Measurements from ENCODE around the gene RNPS1. TPM values are rescaled to one million over a fixed set of nuclear protein-coding genes. Genes with fewer than 3 reads are reported as not detected.

The RNPS1 gene
- total and polyA plus RNA-seq, 7 experiments from 2014 or later = 136 to 293 (median 220) TPM

DNA sequence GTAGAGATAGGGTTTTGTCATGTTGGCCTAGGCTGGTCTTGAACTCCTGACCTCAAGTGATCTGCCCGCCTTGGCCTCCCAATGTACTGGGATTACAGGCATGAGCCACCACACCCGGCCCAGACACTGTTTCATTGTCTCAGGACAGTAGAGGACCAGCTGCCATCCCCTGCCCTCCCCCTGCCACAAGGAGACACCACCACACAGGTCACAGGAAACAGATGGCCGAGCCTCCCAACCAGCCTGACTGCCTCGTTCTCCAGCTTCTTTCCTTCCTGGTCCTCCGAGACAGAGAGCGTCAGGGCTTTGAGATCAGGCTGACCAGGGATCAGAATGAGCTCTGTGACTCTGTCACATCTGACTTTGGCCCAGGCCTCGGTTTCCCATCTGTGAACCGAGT lies 20.8 kb upstream of the RNPS1 start:
- Histone ChIP-seq H3K27me3 (ENCODE audit: control insufficient read depth in 2 of 2, insufficient read depth in 2 of 2, low read length in 2 of 2) (no peaks in the 10 kb centered on the region), H3K4me3 (ENCODE audit: low read length) (no peak overlapping the region), H3K9me3 (ENCODE audit: control insufficient read depth in 2 of 3, low read length in 3 of 3) (no peaks in the 10 kb centered on the region), H3K27ac (ENCODE audit: low read depth, low read length) (no peak overlapping the region), H3K4me1 (ENCODE audit: control insufficient read depth in 2 of 2, insufficient read depth in 2 of 2, low read length in 2 of 2) (no peaks in the 10 kb centered on the region), H3K36me3 (ENCODE audit: control insufficient read depth in 2 of 3, insufficient read depth in 3 of 3, low read length in 3 of 3) (peaks cover 0 to 7% (median 0%) of the 10 kb centered on the region in 3 experiments)
- Mint-ChIP-seq H3K4me3 (no peak overlapping the region), H3K36me3 (peaks cover 0 to 13% (median 1%) of the 10 kb centered on the region in 5 donors), H3K4me1 (peaks cover 0 to under 1% (median 0%) of the 10 kb centered on the region in 7 donors), H3K27me3 (no peaks in the 10 kb centered on the region), H3K9me3 (no peaks in the 10 kb centered on the region), H3K27ac (no peak overlapping the region)
- ATAC-seq = no peak
- POLR2A ChIA-PET = no interaction called here
- CTCF ChIA-PET = interaction anchor here (0.5 kb wide), 1 partner anchor 168 kb away, joined by 3 read pairs; no protein-coding TSS in a partner anchor
- intact Hi-C loops (cut with micrococcal nuclease) = no loop called here
- DNase-seq = no peak

DNA sequence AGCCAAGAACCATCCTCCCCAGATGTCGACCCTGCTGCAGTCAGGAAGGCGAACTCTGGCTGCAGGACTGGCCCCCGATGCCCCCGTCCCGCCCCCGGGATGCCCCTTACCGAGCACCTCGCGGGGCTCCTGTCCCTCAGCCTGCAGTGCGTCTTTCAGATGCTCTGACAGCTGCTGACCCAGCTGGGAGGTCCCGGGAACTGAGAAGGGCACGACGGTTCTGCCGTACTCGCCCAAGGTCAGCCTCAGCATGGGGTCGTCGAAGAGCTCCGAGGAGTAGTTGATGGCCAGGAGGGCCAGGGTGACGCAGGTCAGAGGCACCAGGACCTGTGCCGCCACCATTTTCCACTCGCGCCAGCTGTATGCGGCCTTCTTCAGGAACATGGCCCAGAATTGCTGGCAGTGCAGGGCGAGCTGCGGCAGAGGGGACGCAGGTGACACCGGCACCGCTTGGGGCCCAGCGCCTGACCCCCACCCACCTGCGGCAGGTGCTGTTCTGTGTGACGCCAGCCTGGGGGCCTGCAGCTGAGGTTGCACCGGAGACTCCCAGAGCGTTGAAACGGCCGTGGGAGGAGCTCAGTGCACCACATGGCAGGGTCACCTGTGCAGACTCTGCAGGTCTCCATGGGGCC lies 20.1 kb upstream of the RNPS1 start:
- ATAC-seq (no peak), DNase-seq (no peak)
- Mint-ChIP-seq H3K9me3 (no peaks in the 10 kb centered on the region), H3K27me3 (no peaks in the 10 kb centered on the region), H3K4me1 (peaks cover 0 to 4% (median 0%) of the 10 kb centered on the region in 7 donors), H3K4me3 (no peak overlapping the region), H3K36me3 (peaks cover 0 to 15% (median 4%) of the 10 kb centered on the region in 5 donors), H3K27ac (no peak overlapping the region)
- no peaks in the 10 kb centered on the region for H3K27me3 ChIP-seq (ENCODE audit: control insufficient read depth in 2 of 2, insufficient read depth in 2 of 2, low read length in 2 of 2)
- peaks cover 0 to 7% (median 0%) of the 10 kb centered on the region in 3 experiments for H3K36me3 ChIP-seq (ENCODE audit: control insufficient read depth in 2 of 3, insufficient read depth in 3 of 3, low read length in 3 of 3)
- no peak overlapping the region for H3K27ac ChIP-seq (ENCODE audit: low read depth, low read length)
- ChIA-PET POLR2A (no interaction called here), CTCF (no interaction called here)
- no peaks in the 10 kb centered on the region for H3K9me3 ChIP-seq (ENCODE audit: control insufficient read depth in 2 of 3, low read length in 3 of 3)
- H3K4me1 ChIP-seq (ENCODE audit: control insufficient read depth in 2 of 2, insufficient read depth in 2 of 2, low read length in 2 of 2) = no peaks in the 10 kb centered on the region
- no peak overlapping the region for H3K4me3 ChIP-seq (ENCODE audit: low read length)
- intact Hi-C loops (cut with micrococcal nuclease) = no loop called here

DNA sequence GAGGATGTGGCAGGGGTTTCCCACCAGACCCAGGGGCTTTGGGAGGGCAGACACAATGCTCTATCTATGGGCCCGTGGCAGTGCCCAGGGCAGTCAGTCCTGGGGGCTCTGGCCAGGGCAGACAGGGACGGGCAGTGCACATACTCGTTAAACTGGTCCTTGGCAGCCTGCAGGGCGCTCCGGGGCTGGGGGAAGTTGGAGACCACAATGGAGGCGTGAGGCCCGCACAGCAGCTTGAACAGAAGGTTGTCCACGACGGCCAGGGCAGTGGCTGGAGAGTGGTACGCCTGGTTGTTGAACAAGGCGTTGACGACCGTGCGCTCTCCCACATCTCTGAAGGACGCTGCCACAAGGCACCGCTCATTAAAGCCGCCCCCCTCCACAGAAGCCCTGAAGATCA lies 18.6 kb upstream of the RNPS1 start:
- ChIA-PET CTCF (no interaction called here), POLR2A (no interaction called here)
- Mint-ChIP-seq H3K36me3 (peaks cover 0 to 15% (median 4%) of the 10 kb centered on the region in 5 donors), H3K9me3 (no peaks in the 10 kb centered on the region), H3K27ac (no peak overlapping the region), H3K4me3 (no peak overlapping the region), H3K27me3 (no peaks in the 10 kb centered on the region), H3K4me1 (peaks cover 0 to 4% (median 0%) of the 10 kb centered on the region in 7 donors)
- no peaks in the 10 kb centered on the region for H3K27me3 ChIP-seq (ENCODE audit: control insufficient read depth in 2 of 2, insufficient read depth in 2 of 2, low read length in 2 of 2)
- H3K27ac ChIP-seq (ENCODE audit: low read depth, low read length) = no peak overlapping the region
- H3K9me3 ChIP-seq (ENCODE audit: control insufficient read depth in 2 of 3, low read length in 3 of 3) = no peaks in the 10 kb centered on the region
- no peak overlapping the region for H3K4me3 ChIP-seq (ENCODE audit: low read length)
- no peak for ATAC-seq
- no peak for DNase-seq
- no peaks in the 10 kb centered on the region for H3K4me1 ChIP-seq (ENCODE audit: control insufficient read depth in 2 of 2, insufficient read depth in 2 of 2, low read length in 2 of 2)
- intact Hi-C loops (cut with micrococcal nuclease) = no loop called here
- H3K36me3 ChIP-seq (ENCODE audit: control insufficient read depth in 2 of 3, insufficient read depth in 3 of 3, low read length in 3 of 3) = peaks cover 0 to 7% (median 0%) of the 10 kb centered on the region in 3 experiments

GRCh38 chr16:2285731-2286191 lies 17.8 kb upstream of the RNPS1 start:
- ChIA-PET CTCF (no interaction called here), POLR2A (no interaction called here)
- H3K9me3 ChIP-seq (ENCODE audit: control insufficient read depth in 2 of 3, low read length in 3 of 3) = no peaks in the 10 kb centered on the region
- no peaks in the 10 kb centered on the region for H3K4me1 ChIP-seq (ENCODE audit: control insufficient read depth in 2 of 2, insufficient read depth in 2 of 2, low read length in 2 of 2)
- Mint-ChIP-seq H3K36me3 (peaks cover 0 to 11% (median 4%) of the 10 kb centered on the region in 5 donors), H3K4me3 (no peak overlapping the region), H3K27me3 (no peaks in the 10 kb centered on the region), H3K4me1 (peaks cover 0 to 4% (median 0%) of the 10 kb centered on the region in 7 donors), H3K9me3 (no peaks in the 10 kb centered on the region), H3K27ac (no peak overlapping the region)
- H3K36me3 ChIP-seq (ENCODE audit: control insufficient read depth in 2 of 3, insufficient read depth in 3 of 3, low read length in 3 of 3) = peaks cover 0 to 7% (median 0%) of the 10 kb centered on the region in 3 experiments
- DNase-seq = no peak
- no peak overlapping the region for H3K4me3 ChIP-seq (ENCODE audit: low read length)
- H3K27me3 ChIP-seq (ENCODE audit: control insufficient read depth in 2 of 2, insufficient read depth in 2 of 2, low read length in 2 of 2) = no peaks in the 10 kb centered on the region
- intact Hi-C loops (cut with micrococcal nuclease) = no loop called here
- H3K27ac ChIP-seq (ENCODE audit: low read depth, low read length) = no peak overlapping the region
- no peak for ATAC-seq

- ATAC-seq (no peak), DNase-seq (no peak)
- no peak overlapping the region for H3K27ac ChIP-seq (ENCODE audit: low read depth, low read length)
- no peak overlapping the region for H3K4me3 Mint-ChIP-seq
- no peaks in the 10 kb centered on the region for H3K9me3 Mint-ChIP-seq
- intact Hi-C loops (cut with micrococcal nuclease) = no loop called here
- ChIA-PET POLR2A (no interaction called here), CTCF (no interaction called here)
- peaks cover 0 to 4% (median 0%) of the 10 kb centered on the region in 7 donors for H3K4me1 Mint-ChIP-seq
- H3K27me3 Mint-ChIP-seq = no peaks in the 10 kb centered on the region
- peaks cover 0 to 9% (median 4%) of the 10 kb centered on the region in 5 donors for H3K36me3 Mint-ChIP-seq
- H3K27me3 ChIP-seq (ENCODE audit: control insufficient read depth in 2 of 2, insufficient read depth in 2 of 2, low read length in 2 of 2) = no peaks in the 10 kb centered on the region
- H3K9me3 ChIP-seq (ENCODE audit: control insufficient read depth in 2 of 3, low read length in 3 of 3) = no peaks in the 10 kb centered on the region
- no peaks in the 10 kb centered on the region for H3K4me1 ChIP-seq (ENCODE audit: control insufficient read depth in 2 of 2, insufficient read depth in 2 of 2, low read length in 2 of 2)
- peaks cover 0 to 7% (median 0%) of the 10 kb centered on the region in 3 experiments for H3K36me3 ChIP-seq (ENCODE audit: control insufficient read depth in 2 of 3, insufficient read depth in 3 of 3, low read length in 3 of 3)
- no peak overlapping the region for H3K4me3 ChIP-seq (ENCODE audit: low read length)
- H3K27ac Mint-ChIP-seq = no peak overlapping the region
Measured at GRCh38 chr16:2284797-2285576, 17.1 kb upstream of the RNPS1 start.

GRCh38 chr16:2284001-2284770 lies 16.3 kb upstream of the RNPS1 start:
- Mint-ChIP-seq H3K36me3 (peaks cover 0 to 5% (median 4%) of the 10 kb centered on the region in 5 donors), H3K4me1 (peaks cover 0 to 4% (median 0%) of the 10 kb centered on the region in 7 donors), H3K27ac (no peak overlapping the region), H3K9me3 (no peaks in the 10 kb centered on the region), H3K27me3 (no peaks in the 10 kb centered on the region), H3K4me3 (no peak overlapping the region)
- H3K36me3 ChIP-seq (ENCODE audit: control insufficient read depth in 2 of 3, insufficient read depth in 3 of 3, low read length in 3 of 3) = peaks cover 0 to 7% (median 0%) of the 10 kb centered on the region in 3 experiments
- no peaks in the 10 kb centered on the region for H3K4me1 ChIP-seq (ENCODE audit: control insufficient read depth in 2 of 2, insufficient read depth in 2 of 2, low read length in 2 of 2)
- ATAC-seq = no peak
- H3K4me3 ChIP-seq (ENCODE audit: low read length) = no peak overlapping the region
- DNase-seq = no peak
- intact Hi-C loops (cut with micrococcal nuclease) = no loop called here
- no peaks in the 10 kb centered on the region for H3K9me3 ChIP-seq (ENCODE audit: control insufficient read depth in 2 of 3, low read length in 3 of 3)
- ChIA-PET CTCF (no interaction called here), POLR2A (no interaction called here)
- no peaks in the 10 kb centered on the region for H3K27me3 ChIP-seq (ENCODE audit: control insufficient read depth in 2 of 2, insufficient read depth in 2 of 2, low read length in 2 of 2)
- H3K27ac ChIP-seq (ENCODE audit: low read depth, low read length) = no peak overlapping the region

Data from naive thymus-derived CD4-positive, alpha-beta T cell (primary cell).